BE2C (cell line): Measurements from ENCODE around the gene SNX20.

Source experiments
- DNase-seq: peaks from one replicate; pipeline ENCODE4 v3.0.0-alpha.2; 2020
- H3K27me3 ChIP-seq: fragments of 250-450 bp; sonication (Bioruptor Pico); 2 replicates; pipeline ENCODE4 v1.5.1; 2020; ENCODE audit warnings: mild to moderate bottlenecking
- H3K36me3 ChIP-seq: fragments of 250-450 bp; sonication (Bioruptor Pico); 2 replicates; pipeline ENCODE4 v1.5.1; 2020; ENCODE audit warnings: mild to moderate bottlenecking
- H3K4me1 ChIP-seq: fragments of 250-450 bp; sonication (Bioruptor Pico); 2 replicates; pipeline ENCODE4 v1.5.1; 2020
- H3K4me3 ChIP-seq: 2 replicates; pipeline ENCODE4 v1.5.1; 2011; ENCODE audit warnings: low read depth, low read length
- H3K9me3 ChIP-seq: fragments of 250-450 bp; sonication (Bioruptor Pico); 2 replicates; pipeline ENCODE4 v1.5.1; 2020
- CTCF ChIP-seq: IDR thresholded peaks from 2 replicates; pipeline ENCODE4 v1.5.1; 2012; ENCODE audit warnings: mild to moderate bottlenecking, low read depth, low read length

The SNX20 gene

DNA sequence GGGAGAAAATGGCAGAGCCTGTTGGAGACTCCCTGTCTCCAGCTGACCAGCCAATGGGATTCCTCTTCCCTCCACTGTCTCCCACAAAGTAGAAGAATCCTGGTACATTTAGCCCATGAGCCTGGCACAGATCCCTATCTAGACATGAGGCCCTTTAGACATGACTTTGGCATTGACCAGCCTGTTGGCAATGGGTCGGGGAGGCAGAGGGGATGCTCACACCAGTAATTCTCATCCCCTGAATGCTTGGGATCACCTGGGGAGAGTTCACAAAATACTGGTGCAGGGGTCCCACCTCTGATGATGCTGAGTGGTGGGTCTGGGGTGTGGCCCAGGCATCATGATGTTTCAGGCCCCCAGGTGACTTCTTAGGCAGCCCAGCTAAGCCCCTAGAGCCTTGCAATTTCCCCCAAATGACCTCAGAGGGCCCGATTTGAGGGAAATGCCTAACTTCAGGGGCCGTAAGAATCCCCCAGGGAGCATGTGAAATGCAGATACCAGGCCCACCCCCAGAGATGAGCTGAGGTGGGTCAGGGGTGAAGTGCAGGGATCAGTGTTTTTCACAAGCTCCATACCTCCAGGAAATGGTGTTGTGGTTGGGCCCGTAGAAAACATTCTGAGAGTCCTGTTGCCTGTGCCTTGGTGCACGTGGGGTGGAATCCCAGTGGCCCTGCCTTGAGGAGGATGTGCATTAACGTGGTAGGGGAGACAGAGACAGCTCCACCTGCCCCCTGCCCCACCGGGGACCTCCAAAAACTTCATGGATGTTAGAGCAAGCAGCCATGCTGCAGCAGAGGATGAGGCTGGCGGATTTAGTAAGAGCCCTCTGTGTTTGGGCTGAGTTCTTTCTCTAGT, 42.1 kb downstream of the SNX20 start:
- Histone ChIP-seq H3K4me1 (no peaks in the 10 kb centered on the region), H3K36me3 (no peaks in the 10 kb centered on the region), H3K9me3 (no peaks in the 10 kb centered on the region; the same call in 1 of the 2 replicates), H3K4me3 (no peak overlapping the region), H3K27me3 (no peaks in the 10 kb centered on the region)
- TF ChIP-seq CTCF: no peak
- no peak for DNase-seq

DNA sequence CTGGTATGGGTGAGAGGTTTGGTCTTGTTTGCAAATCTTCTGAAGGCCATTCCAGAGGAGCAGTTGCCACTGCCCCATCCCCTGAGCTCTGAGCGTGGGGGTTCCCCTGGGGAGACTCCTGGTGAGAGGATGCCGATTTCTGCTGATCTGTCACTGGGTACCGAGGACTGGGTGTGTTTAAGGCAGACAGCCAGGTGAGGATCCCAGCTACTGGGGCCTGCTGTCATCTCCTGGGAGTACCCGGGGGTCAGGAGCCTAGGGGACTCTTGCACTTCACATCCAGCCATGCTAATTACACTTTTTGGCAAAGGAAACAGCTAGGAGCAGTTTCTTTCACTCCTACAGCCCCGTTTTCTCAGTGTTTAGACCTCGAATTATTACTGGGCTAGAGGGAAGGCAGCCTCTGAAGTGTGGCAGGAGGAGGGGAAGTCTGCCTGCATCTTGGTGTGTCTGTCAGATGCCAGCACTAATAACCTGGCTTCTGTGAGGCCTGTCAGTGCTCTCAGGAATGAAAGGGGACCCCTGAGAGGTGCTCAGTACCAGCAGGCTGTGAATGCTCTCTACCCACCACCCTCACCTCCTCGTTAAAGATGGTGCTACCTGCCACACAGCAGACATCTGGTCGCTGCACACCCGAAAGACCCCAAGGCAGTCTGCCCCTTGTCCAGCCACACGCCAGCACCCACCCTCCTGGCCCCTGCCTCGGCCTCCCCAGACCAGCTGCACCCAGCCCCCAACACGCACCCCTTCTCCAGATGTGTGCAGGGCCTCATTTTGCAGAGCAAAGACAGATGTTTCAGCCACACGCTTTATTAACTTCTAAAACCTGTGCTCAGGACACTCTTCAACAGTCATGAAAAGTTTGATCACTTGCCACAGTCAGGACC, 43.2 kb downstream of the SNX20 start:
- H3K4me3 ChIP-seq: no peak overlapping the region
- H3K36me3 ChIP-seq: no peaks in the 10 kb centered on the region
- DNase-seq: no peak
- H3K27me3 ChIP-seq: no peaks in the 10 kb centered on the region
- H3K9me3 ChIP-seq: no peaks in the 10 kb centered on the region; the same call in 1 of the 2 replicates
- TF ChIP-seq CTCF: no peak
- H3K4me1 ChIP-seq: no peaks in the 10 kb centered on the region

DNA sequence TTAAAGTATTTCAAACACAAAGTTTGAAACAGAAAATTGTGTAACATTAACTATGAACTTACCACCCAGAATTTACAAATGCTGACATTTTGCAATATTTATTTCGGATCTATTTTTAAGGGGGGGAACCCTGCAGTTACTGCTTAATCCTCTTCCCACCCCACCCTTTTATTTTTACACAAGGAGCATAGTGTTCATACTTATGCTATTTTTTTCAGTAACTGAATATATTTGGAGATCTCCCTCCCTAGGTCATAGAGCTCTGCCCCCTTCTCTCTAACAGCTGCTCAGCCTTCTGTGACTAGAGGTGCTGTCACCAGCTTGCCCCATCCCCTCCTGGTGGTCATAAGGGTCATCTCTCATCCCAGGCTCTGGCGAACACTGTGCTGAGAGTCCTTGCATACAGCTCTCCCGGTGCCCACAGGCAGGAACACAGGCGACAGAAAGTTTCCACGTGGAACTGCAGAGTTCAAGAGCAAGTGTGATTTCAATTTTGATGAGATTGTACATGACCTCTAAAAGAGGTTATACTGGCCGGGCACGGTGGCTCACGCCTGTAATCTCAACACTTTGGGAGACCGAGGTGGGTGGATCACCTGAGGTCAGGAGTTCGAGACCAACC, 44.2 kb downstream of the SNX20 start:
- DNase-seq: no peak
- no peaks in the 10 kb centered on the region; the same call in 1 of the 2 replicates for H3K9me3 ChIP-seq
- no peak overlapping the region for H3K4me3 ChIP-seq
- H3K4me1 ChIP-seq: no peaks in the 10 kb centered on the region
- H3K36me3 ChIP-seq: no peaks in the 10 kb centered on the region
- TF ChIP-seq CTCF: no peak
- H3K27me3 ChIP-seq: no peaks in the 10 kb centered on the region

DNA sequence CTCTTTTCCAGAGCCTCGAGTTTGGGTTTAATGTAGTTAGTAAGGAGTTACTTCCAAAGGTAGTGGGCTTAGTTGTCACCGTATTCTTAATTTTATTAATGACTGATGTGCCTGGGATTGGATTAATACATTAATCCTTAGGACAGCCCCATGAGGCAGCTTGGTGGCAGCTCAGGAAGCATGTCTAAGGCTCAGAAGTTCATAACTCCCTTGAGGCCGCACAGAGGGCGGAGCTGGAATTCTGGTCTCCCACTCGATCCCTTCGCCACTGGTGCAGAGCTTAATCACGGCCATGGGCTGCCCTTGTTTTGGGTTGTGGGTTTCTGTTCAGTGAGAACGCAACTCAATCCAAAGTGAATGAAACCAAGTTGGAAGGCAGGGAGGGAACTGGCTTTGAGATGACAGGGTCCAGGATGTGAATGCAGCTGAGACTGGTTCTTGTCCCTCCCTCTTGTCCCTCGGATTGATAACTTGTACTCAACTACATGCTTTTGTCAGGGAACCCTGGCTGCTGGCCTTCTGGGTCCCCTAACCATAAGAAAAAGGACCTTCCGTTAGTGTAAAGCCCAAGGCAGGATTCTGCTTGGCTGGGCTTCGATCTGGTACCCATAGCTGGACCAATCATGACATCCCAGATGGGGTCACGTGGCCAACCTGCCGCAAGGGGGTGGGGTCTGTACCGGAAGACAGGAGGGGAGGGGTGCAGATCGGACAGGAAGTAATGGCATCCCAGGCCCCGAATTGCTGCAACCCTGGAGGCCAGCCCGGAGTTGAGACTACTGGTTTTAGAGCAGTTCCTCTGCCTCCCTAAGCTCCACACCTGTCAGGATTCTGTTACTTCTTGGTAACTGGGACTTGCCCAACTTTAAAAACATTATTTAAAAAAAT, 45.4 kb downstream of the SNX20 start:
- no peaks in the 10 kb centered on the region for H3K36me3 ChIP-seq
- no peaks in the 10 kb centered on the region for H3K27me3 ChIP-seq
- peak; percentile 56 for DNase-seq
- no peak overlapping the region for H3K4me3 ChIP-seq
- no peak for TF ChIP-seq CTCF
- no peaks in the 10 kb centered on the region for H3K4me1 ChIP-seq
- no peaks in the 10 kb centered on the region; the same call in 1 of the 2 replicates for H3K9me3 ChIP-seq

DNA sequence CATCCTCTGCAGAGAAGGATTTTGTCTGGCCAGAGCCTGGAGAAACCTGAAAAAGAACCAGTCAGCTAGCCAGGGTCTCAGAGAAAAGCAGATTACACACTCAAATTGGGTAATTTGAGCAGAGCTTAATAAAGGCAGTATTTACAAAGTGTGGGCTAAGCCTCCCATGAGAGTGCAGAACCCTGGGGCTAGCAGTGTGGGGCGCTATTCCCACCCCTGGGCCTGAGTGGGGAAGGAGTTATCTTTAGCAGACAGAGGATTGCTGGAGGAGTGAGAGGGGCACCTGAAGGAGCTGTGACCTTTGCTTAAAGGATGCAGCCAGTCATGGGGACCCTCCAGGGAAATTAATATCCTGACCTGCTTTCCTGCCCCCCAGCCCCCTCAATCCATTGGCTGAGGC, 46.2 kb downstream of the SNX20 start:
- no peak for DNase-seq
- TF ChIP-seq CTCF: no peak
- H3K9me3 ChIP-seq: no peaks in the 10 kb centered on the region; the same call in 1 of the 2 replicates

More for the DNA sequence above, 46.2 kb downstream of the SNX20 start:
- no peaks in the 10 kb centered on the region for H3K4me1 ChIP-seq
- no peaks in the 10 kb centered on the region for H3K36me3 ChIP-seq
- no peak overlapping the region for H3K4me3 ChIP-seq
- H3K27me3 ChIP-seq: no peaks in the 10 kb centered on the region
